Measurements from ENCODE around the gene NCOA3. TPM values are rescaled to one million over a fixed set of nuclear protein-coding genes. Genes with fewer than 3 reads are reported as not detected.

Gene NCOA3
- total RNA-seq, 1 donor from 2014 or later, result 24.6 TPM

GRCh38 chr20:47669927-47670890 is 168.5 kb downstream of the NCOA3 start:
- no peak overlapping the region for H3K27ac Mint-ChIP-seq (ENCODE audit: unreplicated experiment)
- DNase-seq, result no peak
- peaks cover 17% of the 10 kb centered on the region for H3K4me1 Mint-ChIP-seq (ENCODE audit: low read depth, unreplicated experiment)
- peaks cover 12% of the 10 kb centered on the region for H3K27me3 Mint-ChIP-seq (ENCODE audit: unreplicated experiment)
- H3K4me3 Mint-ChIP-seq (ENCODE audit: unreplicated experiment), result no peak overlapping the region
- TF ChIP-seq CTCF (IDR thresholded peaks at IDR 0.05; ENCODE audit: partially characterized antibody, unreplicated experiment), result no peak
- peaks cover 5% of the 10 kb centered on the region for H3K36me3 Mint-ChIP-seq (ENCODE audit: unreplicated experiment)
- H3K9me3 Mint-ChIP-seq (ENCODE audit: unreplicated experiment), result peaks cover 6% of the 10 kb centered on the region

DNA sequence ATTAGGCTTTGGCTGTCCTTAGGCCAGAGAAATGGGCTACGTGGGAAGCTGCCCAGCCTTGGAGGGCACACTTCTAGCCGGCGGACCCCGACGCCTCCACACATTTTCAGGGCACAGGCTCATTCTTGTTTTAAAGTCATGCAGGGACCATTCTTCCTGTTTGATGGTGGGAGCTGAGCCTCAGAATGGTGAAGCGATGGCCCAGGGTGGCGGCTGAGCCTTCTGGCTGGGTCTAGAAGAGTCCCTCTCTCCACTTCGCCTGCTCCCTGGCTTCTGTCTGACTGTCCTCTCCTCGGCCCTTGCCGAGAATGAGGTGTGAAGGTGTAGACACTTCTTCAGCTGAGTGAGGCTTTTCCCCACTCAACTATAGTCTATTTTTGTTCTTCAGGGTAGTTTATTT is 169.2 kb downstream of the NCOA3 start:
- Mint-ChIP-seq H3K27me3 (ENCODE audit: unreplicated experiment) (peaks cover 12% of the 10 kb centered on the region), H3K27ac (ENCODE audit: unreplicated experiment) (no peak overlapping the region), H3K4me3 (ENCODE audit: unreplicated experiment) (no peak overlapping the region), H3K36me3 (ENCODE audit: unreplicated experiment) (peaks cover 5% of the 10 kb centered on the region), H3K9me3 (ENCODE audit: unreplicated experiment) (peaks cover 6% of the 10 kb centered on the region), H3K4me1 (ENCODE audit: low read depth, unreplicated experiment) (peaks cover 17% of the 10 kb centered on the region)
- TF ChIP-seq CTCF (IDR thresholded peaks at IDR 0.05; ENCODE audit: partially characterized antibody, unreplicated experiment), result no peak
- DNase-seq, result no peak

- Mint-ChIP-seq H3K27me3 (ENCODE audit: unreplicated experiment) (peaks cover 11% of the 10 kb centered on the region), H3K9me3 (ENCODE audit: unreplicated experiment) (peaks cover 8% of the 10 kb centered on the region), H3K27ac (ENCODE audit: unreplicated experiment) (no peak overlapping the region), H3K4me3 (ENCODE audit: unreplicated experiment) (no peak overlapping the region), H3K36me3 (ENCODE audit: unreplicated experiment) (peaks cover 5% of the 10 kb centered on the region), H3K4me1 (ENCODE audit: low read depth, unreplicated experiment) (peaks cover 13% of the 10 kb centered on the region)
- TF ChIP-seq CTCF (IDR thresholded peaks at IDR 0.05; ENCODE audit: partially characterized antibody, unreplicated experiment), result no peak
- no peak for DNase-seq
Measured at GRCh38 chr20:47672166-47672565, 170.5 kb downstream of the NCOA3 start.

DNA sequence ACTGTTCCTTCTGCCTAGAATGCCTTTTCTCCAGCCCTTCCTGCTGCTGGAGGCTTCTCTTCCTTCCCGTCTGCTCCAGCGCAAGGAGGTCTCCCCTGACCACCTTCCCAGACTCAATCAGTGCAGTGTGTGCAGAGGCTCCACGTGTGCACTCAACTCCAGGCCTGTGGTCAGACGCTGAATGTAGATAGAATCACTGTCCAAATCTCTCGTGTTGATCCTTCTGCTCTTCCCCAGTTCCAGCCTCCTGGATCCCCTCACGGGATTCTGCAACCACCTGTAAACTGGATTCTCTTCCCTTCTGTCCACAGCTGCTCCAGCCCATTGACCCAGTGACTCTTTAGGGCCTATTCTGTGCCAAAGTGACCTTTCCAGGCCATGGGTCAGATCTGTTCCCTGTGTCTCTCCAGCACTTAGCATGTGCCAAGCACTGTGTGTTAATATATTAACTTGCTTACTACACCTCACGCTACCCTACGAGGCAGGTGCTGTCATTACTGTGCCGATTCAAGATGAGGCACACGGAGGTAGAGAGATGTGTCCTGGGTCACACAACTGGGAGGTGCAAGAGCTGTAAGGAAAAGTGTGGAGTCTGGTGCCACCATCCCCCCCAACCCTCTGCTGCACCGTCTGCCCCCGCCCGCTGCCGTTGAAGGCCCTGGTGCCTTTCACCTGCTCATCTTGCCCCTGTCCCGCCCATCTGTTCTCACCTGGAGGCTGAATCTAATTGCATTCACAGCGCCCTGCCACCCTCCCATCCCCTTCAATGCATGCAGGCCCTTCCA is 171.4 kb downstream of the NCOA3 start:
- peak overlapping the region; percentile 16 for H3K27ac Mint-ChIP-seq (ENCODE audit: unreplicated experiment)
- no peak for TF ChIP-seq CTCF (IDR thresholded peaks at IDR 0.05; ENCODE audit: partially characterized antibody, unreplicated experiment)
- H3K9me3 Mint-ChIP-seq (ENCODE audit: unreplicated experiment), result peaks cover 8% of the 10 kb centered on the region

More for the DNA sequence above, 171.4 kb downstream of the NCOA3 start:
- H3K36me3 Mint-ChIP-seq (ENCODE audit: unreplicated experiment), result peaks cover 5% of the 10 kb centered on the region
- H3K4me1 Mint-ChIP-seq (ENCODE audit: low read depth, unreplicated experiment), result peaks cover 12% of the 10 kb centered on the region
- no peak overlapping the region for H3K4me3 Mint-ChIP-seq (ENCODE audit: unreplicated experiment)
- no peak for DNase-seq
- H3K27me3 Mint-ChIP-seq (ENCODE audit: unreplicated experiment), result peaks cover 11% of the 10 kb centered on the region

Measured in glutamatergic neuron (in vitro differentiated cells).